GM23338 (cell line): Measurements from ENCODE around the gene SHFL.

ENCODE experiments used
- CREB1 ChIP-seq: fragments of 250-450 bp; sonication (Bioruptor Pico); IDR thresholded peaks from 2 replicates; pipeline ENCODE4 v1.5.0; 2020; ENCODE audit warnings: low read depth, mild to moderate bottlenecking, moderate library complexity
- CTCF ChIP-seq, 2 experiments: fragments of 200-600 bp in 1 of 2; sonication (generic) in 1 of 2; conservative IDR thresholded peaks; 2 replicates each; pipeline versions ENCODE4 v1.5.1 to v1.6.1; 2016 to 2017; ENCODE audit warnings: antibody characterized with exemption in 2 of 2, low read depth in 2 of 2, mild to moderate bottlenecking in 2 of 2, moderate library complexity in 1 of 2
- EZH2 ChIP-seq: fragments of 200-600 bp; sonication (generic); IDR thresholded peaks from one replicate; pipeline ENCODE4 v1.8.0; 2017; ENCODE audit warnings: antibody characterized with exemption, mild to moderate bottlenecking, low read depth; ENCODE audit not compliant: unreplicated experiment
- EZH2phosphoT487 ChIP-seq: fragments of 200-600 bp; sonication (generic); IDR thresholded peaks from one replicate; pipeline ENCODE4 v1.8.1; 2018; ENCODE audit warnings: antibody characterized with exemption; ENCODE audit not compliant: unreplicated experiment
- JUNB ChIP-seq: IDR thresholded peaks from one replicate; pipeline ENCODE4 v1.6.1; 2016; ENCODE audit warnings: antibody characterized with exemption; ENCODE audit not compliant: unreplicated experiment
- NANOG ChIP-seq: IDR thresholded peaks from 2 replicates; pipeline ENCODE4 v1.6.1; 2016; ENCODE audit warnings: antibody characterized with exemption, borderline replicate concordance
- POLR2AphosphoS5 ChIP-seq: IDR thresholded peaks from 2 replicates; pipeline ENCODE4 v1.6.1; 2016; ENCODE audit warnings: antibody characterized with exemption, low read depth
- STAT1 ChIP-seq: IDR thresholded peaks from one replicate; pipeline ENCODE4 v1.6.1; 2016; ENCODE audit warnings: antibody characterized with exemption; ENCODE audit not compliant: unreplicated experiment
- ZNF114 ChIP-seq: fragments of 250-450 bp; sonication (Bioruptor Pico); IDR thresholded peaks from 2 replicates; pipeline ENCODE4 v1.5.0; 2020; ENCODE audit warnings: mild to moderate bottlenecking, moderate library complexity
- TF ChIP-seq, protein P1 (sequence below): IDR thresholded peaks from one replicate; pipeline ENCODE4 v1.6.1; 2018; ENCODE audit warnings: antibody characterized with exemption; ENCODE audit not compliant: unreplicated experiment
- TF ChIP-seq, protein P2 (sequence below): IDR thresholded peaks from 2 replicates; pipeline ENCODE4 v1.6.1; 2016; ENCODE audit warnings: antibody characterized with exemption

DNA sequence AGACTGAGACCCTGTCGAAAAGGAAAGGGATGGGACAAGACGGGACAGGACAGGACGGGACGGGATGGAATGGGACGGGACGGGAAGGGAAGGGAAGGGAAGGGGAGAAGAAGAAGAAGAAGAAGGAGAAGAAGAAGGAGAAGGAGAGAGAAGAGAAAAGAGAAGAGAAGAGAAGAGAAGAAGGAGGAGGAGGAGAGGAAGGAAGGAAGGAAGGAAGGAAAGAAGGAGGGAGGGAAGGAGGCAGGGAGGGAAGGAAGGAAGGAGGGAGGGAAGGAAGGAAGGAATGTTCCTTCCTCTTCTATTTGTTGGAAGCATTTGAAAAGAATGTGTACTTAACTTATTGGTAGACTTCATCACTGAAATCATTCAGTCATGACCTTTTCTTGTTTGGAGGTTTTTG lies 9.6 kb upstream of the SHFL start:
- TF ChIP-seq EZH2 = no peak
- no peak for TF ChIP-seq CTCF (conservative IDR thresholded peaks at IDR 0.05; ENCODE audit: low read depth in 2 of 2)
- TF ChIP-seq CREB1 = no peak
- TF ChIP-seq, protein P1, sequence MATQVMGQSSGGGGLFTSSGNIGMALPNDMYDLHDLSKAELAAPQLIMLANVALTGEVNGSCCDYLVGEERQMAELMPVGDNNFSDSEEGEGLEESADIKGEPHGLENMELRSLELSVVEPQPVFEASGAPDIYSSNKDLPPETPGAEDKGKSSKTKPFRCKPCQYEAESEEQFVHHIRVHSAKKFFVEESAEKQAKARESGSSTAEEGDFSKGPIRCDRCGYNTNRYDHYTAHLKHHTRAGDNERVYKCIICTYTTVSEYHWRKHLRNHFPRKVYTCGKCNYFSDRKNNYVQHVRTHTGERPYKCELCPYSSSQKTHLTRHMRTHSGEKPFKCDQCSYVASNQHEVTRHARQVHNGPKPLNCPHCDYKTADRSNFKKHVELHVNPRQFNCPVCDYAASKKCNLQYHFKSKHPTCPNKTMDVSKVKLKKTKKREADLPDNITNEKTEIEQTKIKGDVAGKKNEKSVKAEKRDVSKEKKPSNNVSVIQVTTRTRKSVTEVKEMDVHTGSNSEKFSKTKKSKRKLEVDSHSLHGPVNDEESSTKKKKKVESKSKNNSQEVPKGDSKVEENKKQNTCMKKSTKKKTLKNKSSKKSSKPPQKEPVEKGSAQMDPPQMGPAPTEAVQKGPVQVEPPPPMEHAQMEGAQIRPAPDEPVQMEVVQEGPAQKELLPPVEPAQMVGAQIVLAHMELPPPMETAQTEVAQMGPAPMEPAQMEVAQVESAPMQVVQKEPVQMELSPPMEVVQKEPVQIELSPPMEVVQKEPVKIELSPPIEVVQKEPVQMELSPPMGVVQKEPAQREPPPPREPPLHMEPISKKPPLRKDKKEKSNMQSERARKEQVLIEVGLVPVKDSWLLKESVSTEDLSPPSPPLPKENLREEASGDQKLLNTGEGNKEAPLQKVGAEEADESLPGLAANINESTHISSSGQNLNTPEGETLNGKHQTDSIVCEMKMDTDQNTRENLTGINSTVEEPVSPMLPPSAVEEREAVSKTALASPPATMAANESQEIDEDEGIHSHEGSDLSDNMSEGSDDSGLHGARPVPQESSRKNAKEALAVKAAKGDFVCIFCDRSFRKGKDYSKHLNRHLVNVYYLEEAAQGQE = no peak
- TF ChIP-seq POLR2AphosphoS5 = no peak
- no peak for TF ChIP-seq ZNF114 (CRISPR knock-in tag)
- TF ChIP-seq EZH2phosphoT487 = no peak
- TF ChIP-seq, protein P2, sequence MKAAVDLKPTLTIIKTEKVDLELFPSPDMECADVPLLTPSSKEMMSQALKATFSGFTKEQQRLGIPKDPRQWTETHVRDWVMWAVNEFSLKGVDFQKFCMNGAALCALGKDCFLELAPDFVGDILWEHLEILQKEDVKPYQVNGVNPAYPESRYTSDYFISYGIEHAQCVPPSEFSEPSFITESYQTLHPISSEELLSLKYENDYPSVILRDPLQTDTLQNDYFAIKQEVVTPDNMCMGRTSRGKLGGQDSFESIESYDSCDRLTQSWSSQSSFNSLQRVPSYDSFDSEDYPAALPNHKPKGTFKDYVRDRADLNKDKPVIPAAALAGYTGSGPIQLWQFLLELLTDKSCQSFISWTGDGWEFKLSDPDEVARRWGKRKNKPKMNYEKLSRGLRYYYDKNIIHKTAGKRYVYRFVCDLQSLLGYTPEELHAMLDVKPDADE = no peak
- TF ChIP-seq STAT1 = no peak
- TF ChIP-seq JUNB = no peak
- TF ChIP-seq NANOG = no peak
